H1 (cell line): Measurements from ENCODE around the gene PLD6. TPM values are rescaled to one million over a fixed set of nuclear protein-coding genes. Genes with fewer than 3 reads are reported as not detected.

Source experiments
- CTCF ChIA-PET: fragments of 300-600 bp; sonication (Branson Sonifier 250); formaldehyde crosslinking; loops from one replicate; lab custom pipeline; 2021; ENCODE audit not compliant: partially characterized antibody; lab: Charles Lee
- POLR2A ChIA-PET: fragments of 300-600 bp; sonication (Branson Sonifier 250); formaldehyde crosslinking; loops from one replicate; lab custom pipeline; 2021; ENCODE audit warnings: inconsistent platforms; ENCODE audit not compliant: partially characterized antibody; lab: Charles Lee
- DNase-seq, 2 experiments: peaks; one replicate each; pipeline versions ENCODE4 v3.0.0 to v3.0.0-alpha.2; 2010 to 2022; ENCODE audit warnings: low spot score in 2 of 2, low read depth in 1 of 2, mixed read lengths in 1 of 2
- FAIRE-seq: peaks from 2 replicates; lab custom pipeline; 2011; peaks lifted over from hg19 to GRCh38; lab: Jason Lieb, UNC
- H2AFZ ChIP-seq: 2 replicates; pipeline ENCODE4 v1.8.1; 2012; ENCODE audit warnings: low read length, inconsistent platforms
- H2AK5ac ChIP-seq: 2 replicates; pipeline ENCODE4 v1.6.1; 2013; ENCODE audit warnings: low read depth, low read length
- H2BK120ac ChIP-seq: replicated peaks from 2 replicates; pipeline ENCODE3; 2013; ENCODE audit warnings: low read depth, low read length, inconsistent platforms
- H2BK12ac ChIP-seq: 2 replicates; pipeline ENCODE4 v1.6.1; 2013; ENCODE audit warnings: low read depth, low read length
- H2BK15ac ChIP-seq: 2 replicates; pipeline ENCODE4 v1.6.1; 2013; ENCODE audit warnings: low read length
- H2BK20ac ChIP-seq: 2 replicates; pipeline ENCODE4 v1.6.1; 2013; ENCODE audit warnings: low read length
- H2BK5ac ChIP-seq: 2 replicates; pipeline ENCODE4 v1.6.1; 2013; ENCODE audit warnings: low read depth, low read length
- H3K14ac ChIP-seq: 2 replicates; pipeline ENCODE4 v1.6.1; 2013; ENCODE audit warnings: inconsistent platforms; ENCODE audit not compliant: insufficient read length
- H3K18ac ChIP-seq: 2 replicates; pipeline ENCODE4 v1.6.1; 2013; ENCODE audit warnings: low read length; ENCODE audit errors: extremely low read depth
- H3K23ac ChIP-seq: 2 replicates; pipeline ENCODE4 v1.6.1; 2013; ENCODE audit warnings: inconsistent platforms; ENCODE audit not compliant: insufficient read length
- H3K23me2 ChIP-seq: 2 replicates; pipeline ENCODE4 v1.6.1; 2013; ENCODE audit warnings: low read depth, low read length
- H3K27ac ChIP-seq: 2 replicates; pipeline ENCODE4 v1.6.1; 2011; ENCODE audit warnings: low read depth, low read length, inconsistent platforms
- H3K27me3 ChIP-seq, 4 experiments: replicated peaks in 1 of 4; 1 replicate in 1 of 4; 2 replicates in 3 of 4; pipeline versions ENCODE4 v1.6.1 to v1.8.1; 2011 to 2013; ENCODE audit warnings: low read length in 3 of 4, mild to moderate bottlenecking in 3 of 4, inconsistent platforms in 2 of 4, mixed read lengths in 2 of 4, moderate library complexity in 1 of 4; ENCODE audit not compliant: control insufficient read depth in 3 of 4, insufficient read depth in 3 of 4; ENCODE audit errors: extremely low read depth in 1 of 4
- H3K36me3 ChIP-seq, 4 experiments: 2 replicates each; pipeline versions ENCODE4 v1.6.1 to v1.8.1; 2011 to 2013; ENCODE audit warnings: mild to moderate bottlenecking in 4 of 4, low read length in 3 of 4, moderate library complexity in 2 of 4, control low read depth in 1 of 4, inconsistent platforms in 1 of 4; ENCODE audit not compliant: insufficient read depth in 4 of 4, control insufficient read depth in 2 of 4
- H3K4ac ChIP-seq: replicated peaks from 2 replicates; pipeline ENCODE3; 2013; ENCODE audit warnings: low read length, low read depth, mixed read lengths, inconsistent platforms; ENCODE audit not compliant: insufficient read length
- H3K4me1 ChIP-seq, 4 experiments: replicated peaks in 1 of 4; 1 replicate in 1 of 4; 2 replicates in 3 of 4; pipeline versions ENCODE4 v1.6.1 to v1.8.1; 2011 to 2013; ENCODE audit warnings: low read length in 3 of 4, inconsistent platforms in 2 of 4, mixed read lengths in 1 of 4; ENCODE audit not compliant: insufficient read depth in 4 of 4, control insufficient read depth in 3 of 4
- H3K4me2 ChIP-seq, 2 experiments: 2 replicates each; pipeline versions ENCODE4 v1.6.1 to v1.8.1; 2011 to 2013; ENCODE audit warnings: low read depth in 2 of 2, low read length in 2 of 2, control low read depth in 1 of 2, inconsistent platforms in 1 of 2, mild to moderate bottlenecking in 1 of 2; ENCODE audit not compliant: insufficient read depth in 1 of 2
- H3K4me3 ChIP-seq, 4 experiments: fragments of 200-600, 300-600 bp in 1 of 4; sonication (generic), shearing (Covaris generic), sonication (Bioruptor Twin) in 1 of 4; 2 replicates each; pipeline versions ENCODE4 v1.5.1 to v1.8.1; 2011 to 2016; ENCODE audit warnings: low read length in 4 of 4, low read depth in 3 of 4, control low read depth in 2 of 4, inconsistent platforms in 2 of 4, mild to moderate bottlenecking in 2 of 4, mixed read lengths in 1 of 4, moderate library complexity in 1 of 4; ENCODE audit not compliant: insufficient read depth in 2 of 4; ENCODE audit errors: extremely low read depth in 1 of 4
- H3K56ac ChIP-seq: replicated peaks from 2 replicates; pipeline ENCODE3; 2013; ENCODE audit warnings: low read depth, mild to moderate bottlenecking, mixed read lengths, low read length, inconsistent platforms; ENCODE audit not compliant: insufficient read length
- H3K79me1 ChIP-seq: 2 replicates; pipeline ENCODE4 v1.6.1; 2013; ENCODE audit warnings: low read depth, low read length, control low read depth
- H3K79me2 ChIP-seq, 2 experiments: 2 replicates each; pipeline versions ENCODE4 v1.6.1 to v1.8.1; 2012 to 2013; ENCODE audit warnings: low read length in 2 of 2, mild to moderate bottlenecking in 2 of 2, inconsistent platforms in 1 of 2; ENCODE audit not compliant: insufficient read depth in 2 of 2, control insufficient read depth in 1 of 2
- H3K9ac ChIP-seq, 4 experiments: replicated peaks in 1 of 4; 1 replicate in 1 of 4; 2 replicates in 3 of 4; pipeline versions ENCODE4 v1.6.1 to v1.8.1; 2011 to 2013; ENCODE audit warnings: low read depth in 3 of 4, low read length in 3 of 4, control low read depth in 2 of 4, mild to moderate bottlenecking in 2 of 4, moderate library complexity in 2 of 4, inconsistent platforms in 1 of 4; ENCODE audit errors: extremely low read depth in 1 of 4
- H3K9me3 ChIP-seq, 2 experiments: 2 replicates each; pipeline versions ENCODE4 v1.6.1 to v1.8.1; 2012 to 2013; ENCODE audit warnings: mild to moderate bottlenecking in 2 of 2, moderate library complexity in 2 of 2, control low read depth in 1 of 2, inconsistent platforms in 1 of 2, low read depth in 1 of 2, low read length in 1 of 2, mixed read lengths in 1 of 2; ENCODE audit not compliant: insufficient read depth in 2 of 2
- H4K20me1 ChIP-seq, 2 experiments: replicated peaks in 1 of 2; 2 replicates each; pipeline versions ENCODE3 to v1.8.1; 2011 to 2013; ENCODE audit warnings: inconsistent platforms in 2 of 2, low read length in 2 of 2, mild to moderate bottlenecking in 1 of 2; ENCODE audit not compliant: insufficient read depth in 2 of 2, control insufficient read depth in 1 of 2
- H4K5ac ChIP-seq: 2 replicates; pipeline ENCODE4 v1.6.1; 2013; ENCODE audit warnings: low read length, low read depth, mixed read lengths, inconsistent platforms; ENCODE audit not compliant: insufficient read length
- H4K8ac ChIP-seq: 2 replicates; pipeline ENCODE4 v1.8.0; 2013; ENCODE audit warnings: mild to moderate bottlenecking, moderate library complexity, low read length, inconsistent platforms; ENCODE audit not compliant: insufficient read depth; ENCODE audit errors: extremely low read depth
- H4K91ac ChIP-seq: replicated peaks from 2 replicates; pipeline ENCODE3; 2013; ENCODE audit warnings: low read length, mixed read lengths, inconsistent platforms; ENCODE audit not compliant: insufficient read length
- ATF3 ChIP-seq: IDR thresholded peaks from 2 replicates; pipeline ENCODE4 v1.6.1; 2011; ENCODE audit warnings: low read depth, mild to moderate bottlenecking, low read length; ENCODE audit not compliant: insufficient read depth
- EZH2 ChIP-seq: fragments of 200-600 bp; sonication (generic); IDR thresholded peaks from 2 replicates; pipeline ENCODE4 v1.7.1; 2012; ENCODE audit warnings: low read depth, mild to moderate bottlenecking, moderate library complexity, low read length, inconsistent platforms; ENCODE audit not compliant: severe bottlenecking
- SIN3A ChIP-seq, 2 experiments: IDR thresholded peaks in 1 of 2; conservative IDR thresholded peaks in 1 of 2; 2 replicates each; pipeline ENCODE4 v1.6.1; 2011 to 2012; ENCODE audit warnings: low read length in 2 of 2, improper control_type of control experiment in 1 of 2, low read depth in 1 of 2, mild to moderate bottlenecking in 1 of 2
- YY1 ChIP-seq: IDR thresholded peaks from 2 replicates; pipeline ENCODE4 v1.6.1; 2011; ENCODE audit warnings: low read depth, mild to moderate bottlenecking, low read length
- WGBS, 2 experiments: shearing (Covaris generic) in 1 of 2; methylation state at CpG; one replicate each; pipeline versions ENCODE4 v1.1.6 to v1.1.7; 2013 to 2015; ENCODE audit warnings: low lambda C conversion rate in 2 of 2, mixed read lengths in 2 of 2, inconsistent platforms in 1 of 2, low coverage in 1 of 2, missing lambda C conversion rate in 1 of 2; ENCODE audit not compliant: insufficient replicate concordance in 2 of 2, insufficient coverage in 1 of 2, insufficient read length in 1 of 2; ENCODE audit errors: extremely low coverage in 1 of 2, missing lambda C conversion rate in 1 of 2; 5-methylcytosine and 5-hydroxymethylcytosine counted together
- polyA plus RNA-seq, 7 experiments: library from polyadenylated mRNA; depleted of rRNA in 3 of 7; stranded (reverse) in 5 of 7; unstranded in 2 of 7; fragments of >200 nt in 5 of 7; fragments of 200-250 nt in 2 of 7; gene quantifications; 1 replicate in 5 of 7; 2 replicates in 1 of 7; 4 replicates in 1 of 7; pipeline versions ENCODE4 v1.2.1 to v1.2.3, GENCODE V29; 2011 to 2013; ENCODE audit warnings: missing spikeins in 2 of 7, mixed read lengths in 2 of 7
- total RNA-seq: library from RNA; stranded (reverse); fragmentation: NEBNext Ultra II Directional; extraction: Animal tissue kit (Norgen Biotek cat#: 25700); gene quantifications from 2 replicates; pipeline ENCODE4 v1.2.1, GENCODE V29; 2021

PLD6 gene
- total and polyA plus RNA-seq, 2 of the 8 experiments (the other 6 are each of a cell fraction or from before 2014, with no cell fraction given): 0.20 to 0.22 TPM

- Histone ChIP-seq H4K20me1 (peaks cover 0 to 3% of the 10 kb centered on the region in 2 experiments), H2BK120ac (no peak overlapping the region), H3K4me3 (no peak overlapping the region), H2BK12ac (no peak overlapping the region), H2AK5ac (no peak overlapping the region), H3K27me3 (no peaks in the 10 kb centered on the region), H2BK5ac (no peak overlapping the region), H3K14ac (no peak overlapping the region), H3K27ac (no peak overlapping the region; the same call in 1 of the 2 replicates), H3K4me2 (no peak overlapping the region), H3K23me2 (no peaks in the 10 kb centered on the region), H3K9me3 (no peaks in the 10 kb centered on the region), H3K79me2 (no peaks in the 10 kb centered on the region), H3K18ac (no peak overlapping the region), H3K4ac (no peak overlapping the region), H3K79me1 (no peaks in the 10 kb centered on the region), H2BK15ac (no peak overlapping the region), H3K36me3 (peaks cover 5 to 30% (median 13%) of the 10 kb centered on the region in 4 experiments; a peak in 7 of 8 replicates), H4K91ac (no peak overlapping the region), H4K8ac (no peak overlapping the region), H3K23ac (no peak overlapping the region), H3K4me1 (no peaks in the 10 kb centered on the region), H2BK20ac (no peak overlapping the region), H4K5ac (no peak overlapping the region), H2AFZ (no peak overlapping the region), H3K9ac (no peak overlapping the region), H3K56ac (no peak overlapping the region)
- FAIRE-seq (no peak), DNase-seq (no peak)
- CTCF ChIA-PET: interaction anchor here (0.6 to 6.8 kb wide), 3 partner anchors 10 to 46 kb away, joined by 3 to 67 read pairs (median 4); no protein-coding TSS in a partner anchor
- WGBS, 2 experiments: 95% methylated on average over 9 of the region's 9 CpGs; no CpG with 5 or more reads in 1 of the 2 experiments
- POLR2A ChIA-PET: interaction anchor here (1.3 kb wide), 1 partner anchor 11 kb away, joined by 5 read pairs; no protein-coding TSS in a partner anchor
- no peak for TF ChIP-seq EZH2
- no peak for TF ChIP-seq YY1
- no peak for TF ChIP-seq SIN3A (conservative IDR thresholded peaks at IDR 0.05 in 1 of 2, IDR thresholded peaks at IDR 0.05 in 1 of 2; ENCODE audit: low read depth in 1 of 2, low read length in 2 of 2)
- no peak for TF ChIP-seq ATF3
These were observed 53.1 kb downstream of the PLD6 start for GRCh38 chr17:17153071-17153470.
